Stimulated activated memory B cell treated with anti-CD40 and anti-IgM and Interleukin-4, amounts not matched to agents 10 μg/mL and 1 μg/mL and 100 μg/mL, for 72 hours (primary cell): ENCODE measurements around the gene CAMKMT.
"Not testable (repeated sequence)": the region's sequence is repeated elsewhere in the genome, so short reads cannot be mapped to it uniquely, and the experiment has no call there.

ENCODE experiments used
- ATAC-seq: fragments of 150-1000 bp; cut with Tn5 transposase; 2 replicates; pipeline ENCODE4 v1.10.0; 2021
- H3K27ac Mint-ChIP-seq: one replicate; pipeline ENCODE4 v1.8.0; 2022; ENCODE audit warnings: mild to moderate bottlenecking, mixed read lengths
- H3K27me3 Mint-ChIP-seq: one replicate; pipeline ENCODE4 v1.8.0; 2022; ENCODE audit warnings: mixed read lengths
- H3K36me3 Mint-ChIP-seq: one replicate; pipeline ENCODE4 v1.8.0; 2022; ENCODE audit warnings: mixed read lengths
- H3K4me1 Mint-ChIP-seq: one replicate; pipeline ENCODE4 v1.8.0; 2022; ENCODE audit warnings: mixed read lengths
- H3K4me3 Mint-ChIP-seq: one replicate; pipeline ENCODE4 v1.8.0; 2022; ENCODE audit warnings: mild to moderate bottlenecking, moderate library complexity, mixed read lengths
- H3K9me3 Mint-ChIP-seq: one replicate; pipeline ENCODE4 v1.8.0; 2022; ENCODE audit warnings: mixed read lengths

Gene CAMKMT

DNA sequence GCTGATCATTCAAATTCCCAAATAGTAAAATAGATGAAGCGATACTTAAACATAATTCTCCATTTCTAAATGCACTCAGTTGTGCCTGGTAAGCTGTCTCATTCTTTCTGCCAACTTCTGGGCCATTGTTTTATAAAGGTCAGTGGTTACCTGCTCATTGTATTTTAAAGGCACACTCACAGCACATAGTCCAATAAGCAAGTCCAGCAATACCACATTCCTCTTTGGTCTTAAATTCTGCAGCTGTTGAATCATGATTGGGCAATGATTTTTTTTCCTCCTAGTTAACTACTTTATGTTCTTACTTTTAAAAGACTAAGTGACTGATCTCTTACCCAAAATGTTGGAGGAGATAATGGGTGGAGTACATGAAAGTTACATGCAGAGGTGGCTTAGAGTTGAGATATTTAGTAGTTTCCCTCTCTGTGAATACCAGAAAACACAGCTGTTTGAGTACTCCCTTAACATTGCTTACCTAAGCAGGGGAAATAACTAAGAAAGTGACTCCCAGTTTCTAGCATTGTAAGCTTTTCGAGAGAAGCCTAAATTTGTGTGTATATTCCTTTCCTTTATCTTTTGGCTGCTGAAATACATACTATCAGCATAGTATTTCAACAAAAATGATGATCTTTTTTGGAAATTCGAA, 220.7 kb downstream of the CAMKMT start:
- Mint-ChIP-seq H3K4me3 (no peak overlapping the region), H3K27me3 (no peaks in the 10 kb centered on the region), H3K36me3 (no peaks in the 10 kb centered on the region), H3K4me1 (peaks cover 23% of the 10 kb centered on the region), H3K9me3 (no peaks in the 10 kb centered on the region), H3K27ac (no peak overlapping the region)
- no peak for ATAC-seq

- ATAC-seq, H3K4me3 Mint-ChIP-seq, H3K27me3 Mint-ChIP-seq, H3K27ac Mint-ChIP-seq, H3K36me3 Mint-ChIP-seq, H3K9me3 Mint-ChIP-seq: not testable (repeated sequence)
- H3K4me1 Mint-ChIP-seq = peaks cover 17% of the 10 kb centered on the region
Observed at GRCh38 chr2:44595615-44596014, 233.9 kb downstream of the CAMKMT start.

DNA sequence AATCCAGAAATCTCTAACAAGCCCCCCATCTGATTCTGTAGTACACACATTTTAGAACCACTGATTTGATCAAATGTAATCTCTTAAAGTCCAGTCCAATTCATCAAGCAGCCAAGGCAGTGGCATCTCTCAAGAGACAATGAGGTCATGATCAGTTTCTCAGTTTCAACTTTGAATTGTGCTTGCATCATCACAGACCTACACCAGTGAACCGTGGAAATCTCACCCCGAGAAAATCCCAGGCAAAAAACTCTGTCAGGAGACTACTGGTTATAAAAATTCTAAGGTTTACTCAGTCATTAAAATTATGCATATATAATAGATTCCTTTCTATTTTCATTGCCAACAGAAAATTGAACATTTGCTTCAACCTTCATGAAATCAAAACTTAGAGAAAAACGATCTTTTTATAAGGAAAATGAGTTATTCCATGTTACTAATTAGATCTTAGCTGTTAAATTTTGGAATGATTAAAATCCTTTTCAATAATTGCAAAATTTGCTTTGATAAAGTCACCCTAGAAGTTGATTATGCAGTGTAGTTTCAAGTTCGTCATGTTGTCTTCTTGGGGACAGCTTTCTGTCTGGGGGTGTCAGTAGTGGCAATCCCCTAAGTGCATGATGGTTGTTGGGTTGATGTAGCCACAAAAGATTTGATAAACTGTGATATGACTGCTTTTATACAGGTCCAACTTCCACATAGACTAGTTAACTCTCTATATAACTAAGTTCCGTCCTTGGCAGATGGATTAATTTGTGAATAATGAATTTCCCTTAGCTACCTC, 235.0 kb downstream of the CAMKMT start:
- H3K9me3 Mint-ChIP-seq = no peaks in the 10 kb centered on the region
- H3K4me3 Mint-ChIP-seq = no peak overlapping the region
- H3K27me3 Mint-ChIP-seq = no peaks in the 10 kb centered on the region
- no peaks in the 10 kb centered on the region for H3K36me3 Mint-ChIP-seq
- H3K27ac Mint-ChIP-seq = peak overlapping the region; percentile 32
- H3K4me1 Mint-ChIP-seq = peaks cover 17% of the 10 kb centered on the region
- peak; percentile 76 for ATAC-seq

GRCh38 chr2:44598330-44599119, 236.8 kb downstream of the CAMKMT start:
- Mint-ChIP-seq H3K27ac (no peak overlapping the region), H3K27me3 (no peaks in the 10 kb centered on the region), H3K4me3 (no peak overlapping the region), H3K4me1 (peaks cover 13% of the 10 kb centered on the region), H3K9me3 (peaks cover 2% of the 10 kb centered on the region), H3K36me3 (peaks cover 7% of the 10 kb centered on the region)
- no peak for ATAC-seq

- no peak for ATAC-seq
- H3K27ac Mint-ChIP-seq = no peak overlapping the region
- H3K36me3 Mint-ChIP-seq = peaks cover 7% of the 10 kb centered on the region
- H3K4me1 Mint-ChIP-seq = peaks cover 7% of the 10 kb centered on the region
- no peak overlapping the region for H3K4me3 Mint-ChIP-seq
- H3K9me3 Mint-ChIP-seq = peaks cover 2% of the 10 kb centered on the region
- H3K27me3 Mint-ChIP-seq = no peaks in the 10 kb centered on the region
Observed at GRCh38 chr2:44599130-44599529, 237.4 kb downstream of the CAMKMT start.

DNA sequence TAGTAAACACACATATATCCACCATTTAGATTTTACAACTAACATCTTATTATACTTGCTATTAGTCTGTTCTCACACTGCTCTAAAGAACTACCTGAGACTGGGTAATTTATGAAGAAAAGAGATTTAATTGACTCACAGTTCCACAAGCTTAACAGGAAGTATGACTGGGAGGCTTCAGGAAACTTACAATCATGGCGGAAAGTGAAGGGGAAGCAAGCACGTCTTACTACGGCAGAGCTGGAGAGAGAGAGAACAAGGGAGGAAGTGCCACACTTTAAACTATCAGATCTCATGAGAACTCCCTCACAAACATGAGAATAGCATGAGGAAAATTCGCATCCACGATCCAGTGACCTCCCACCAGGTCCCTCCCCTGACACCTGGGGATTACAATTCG, 240.7 kb downstream of the CAMKMT start:
- no peak for ATAC-seq
- Mint-ChIP-seq H3K27me3 (no peaks in the 10 kb centered on the region), H3K4me1 (no peaks in the 10 kb centered on the region), H3K4me3 (no peak overlapping the region), H3K27ac (no peak overlapping the region), H3K9me3 (peaks cover 2% of the 10 kb centered on the region), H3K36me3 (peaks cover 7% of the 10 kb centered on the region)

DNA sequence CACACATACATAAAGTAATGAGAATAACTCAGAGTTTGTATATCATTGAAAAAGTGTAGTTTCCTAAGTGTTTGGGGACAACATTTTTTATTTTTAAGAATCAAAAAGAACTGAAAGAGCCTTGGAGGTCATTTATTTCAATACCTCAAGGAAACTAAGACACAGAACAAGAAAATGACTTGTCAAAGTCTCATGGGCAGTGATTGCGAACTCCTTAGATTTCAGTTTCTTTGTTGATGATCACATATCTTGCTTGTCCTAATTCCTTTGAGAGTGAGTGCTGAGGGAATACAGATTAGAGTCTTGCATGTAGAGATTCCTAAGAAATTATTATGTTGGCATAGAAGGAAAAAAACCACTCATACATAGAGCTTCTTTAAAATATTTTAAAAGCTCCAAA, 243.8 kb downstream of the CAMKMT start:
- Mint-ChIP-seq H3K27ac (no peak overlapping the region), H3K36me3 (peaks cover 7% of the 10 kb centered on the region), H3K9me3 (peaks cover 2% of the 10 kb centered on the region), H3K27me3 (no peaks in the 10 kb centered on the region), H3K4me3 (no peak overlapping the region), H3K4me1 (no peaks in the 10 kb centered on the region)
- ATAC-seq = no peak

- no peaks in the 10 kb centered on the region for H3K36me3 Mint-ChIP-seq
- H3K27me3 Mint-ChIP-seq = no peaks in the 10 kb centered on the region
- H3K9me3 Mint-ChIP-seq = no peaks in the 10 kb centered on the region
- H3K4me1 Mint-ChIP-seq = peaks cover 19% of the 10 kb centered on the region
- no peak overlapping the region for H3K4me3 Mint-ChIP-seq
- no peak overlapping the region for H3K27ac Mint-ChIP-seq
- ATAC-seq = no peak
Observed at GRCh38 chr2:44612276-44612675, 250.5 kb downstream of the CAMKMT start.

DNA sequence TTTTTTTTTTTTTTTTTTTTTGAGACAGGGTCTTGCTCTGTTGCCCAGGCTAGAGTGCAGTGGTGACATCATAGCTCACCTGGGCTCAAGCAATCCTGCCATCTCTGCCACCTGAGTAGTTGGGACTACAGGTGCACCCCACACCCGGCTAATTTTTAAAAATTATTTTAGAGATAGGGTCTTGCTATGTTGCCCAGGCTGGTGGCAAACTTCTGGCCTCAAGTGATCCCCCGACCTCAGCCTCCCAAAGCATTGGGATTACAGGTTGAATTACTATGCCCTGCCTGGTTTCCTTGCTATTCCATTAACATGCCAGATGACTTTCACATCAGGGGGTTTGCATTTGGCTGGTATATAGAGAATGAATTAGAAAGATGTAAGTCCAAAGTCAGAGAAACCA, 253.2 kb downstream of the CAMKMT start:
- H3K4me1 Mint-ChIP-seq = peaks cover 26% of the 10 kb centered on the region
- ATAC-seq = no peak
- no peak overlapping the region for H3K4me3 Mint-ChIP-seq
- no peak overlapping the region for H3K27ac Mint-ChIP-seq
- H3K36me3 Mint-ChIP-seq = no peaks in the 10 kb centered on the region
- no peaks in the 10 kb centered on the region for H3K27me3 Mint-ChIP-seq
- H3K9me3 Mint-ChIP-seq = no peaks in the 10 kb centered on the region

GRCh38 chr2:44615950-44616518, 254.3 kb downstream of the CAMKMT start:
- no peaks in the 10 kb centered on the region for H3K36me3 Mint-ChIP-seq
- H3K27ac Mint-ChIP-seq = no peak overlapping the region
- peaks cover 26% of the 10 kb centered on the region for H3K4me1 Mint-ChIP-seq
- no peaks in the 10 kb centered on the region for H3K27me3 Mint-ChIP-seq
- ATAC-seq = no peak
- no peak overlapping the region for H3K4me3 Mint-ChIP-seq
- H3K9me3 Mint-ChIP-seq = no peaks in the 10 kb centered on the region

- ATAC-seq = peak; percentile 86
- Mint-ChIP-seq H3K4me3 (no peak overlapping the region), H3K27me3 (no peaks in the 10 kb centered on the region), H3K36me3 (no peaks in the 10 kb centered on the region), H3K9me3 (peaks cover 2% of the 10 kb centered on the region), H3K27ac (no peak overlapping the region), H3K4me1 (peaks cover 32% of the 10 kb centered on the region)
Observed at GRCh38 chr2:44616667-44617155, 255.0 kb downstream of the CAMKMT start.

DNA sequence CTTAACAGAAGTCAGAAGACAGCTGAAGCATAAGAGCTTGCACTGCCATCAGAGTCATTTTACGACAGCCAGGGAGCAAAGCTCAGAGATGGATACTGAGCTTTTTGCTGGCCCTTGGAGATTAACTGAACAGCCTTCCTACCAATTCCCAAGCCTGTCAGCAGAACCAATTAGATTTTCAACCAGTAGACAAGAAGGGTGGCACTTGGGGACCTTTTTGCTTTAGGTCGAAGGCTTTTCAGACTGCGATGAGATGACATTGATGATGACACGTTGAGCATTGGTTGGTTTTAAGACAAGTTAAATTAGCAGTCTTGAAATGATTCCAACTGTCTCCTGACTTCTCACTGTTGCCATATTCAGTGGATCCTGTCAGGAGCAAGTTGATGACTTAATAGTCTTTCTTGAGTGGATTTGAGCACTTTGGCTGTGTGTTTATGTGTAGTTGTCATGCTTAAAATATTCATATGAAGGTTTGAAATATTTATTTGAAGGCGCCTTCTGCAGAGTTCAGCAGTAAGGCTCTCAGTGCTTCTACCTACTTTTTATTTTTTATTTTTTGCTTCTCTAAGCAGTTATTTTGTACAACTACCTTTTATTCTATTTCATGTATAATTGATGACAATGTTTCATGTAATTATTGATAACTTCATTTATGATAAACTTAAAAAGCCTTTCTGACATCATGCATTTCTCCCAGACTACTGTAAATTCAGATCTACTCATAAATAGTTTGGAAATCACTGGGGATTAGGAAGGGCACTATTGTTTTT, 256.7 kb downstream of the CAMKMT start:
- no peak for ATAC-seq
- Mint-ChIP-seq H3K9me3 (peaks cover 4% of the 10 kb centered on the region), H3K36me3 (no peaks in the 10 kb centered on the region), H3K27me3 (no peaks in the 10 kb centered on the region), H3K4me3 (no peak overlapping the region), H3K27ac (no peak overlapping the region), H3K4me1 (peaks cover 27% of the 10 kb centered on the region)

DNA sequence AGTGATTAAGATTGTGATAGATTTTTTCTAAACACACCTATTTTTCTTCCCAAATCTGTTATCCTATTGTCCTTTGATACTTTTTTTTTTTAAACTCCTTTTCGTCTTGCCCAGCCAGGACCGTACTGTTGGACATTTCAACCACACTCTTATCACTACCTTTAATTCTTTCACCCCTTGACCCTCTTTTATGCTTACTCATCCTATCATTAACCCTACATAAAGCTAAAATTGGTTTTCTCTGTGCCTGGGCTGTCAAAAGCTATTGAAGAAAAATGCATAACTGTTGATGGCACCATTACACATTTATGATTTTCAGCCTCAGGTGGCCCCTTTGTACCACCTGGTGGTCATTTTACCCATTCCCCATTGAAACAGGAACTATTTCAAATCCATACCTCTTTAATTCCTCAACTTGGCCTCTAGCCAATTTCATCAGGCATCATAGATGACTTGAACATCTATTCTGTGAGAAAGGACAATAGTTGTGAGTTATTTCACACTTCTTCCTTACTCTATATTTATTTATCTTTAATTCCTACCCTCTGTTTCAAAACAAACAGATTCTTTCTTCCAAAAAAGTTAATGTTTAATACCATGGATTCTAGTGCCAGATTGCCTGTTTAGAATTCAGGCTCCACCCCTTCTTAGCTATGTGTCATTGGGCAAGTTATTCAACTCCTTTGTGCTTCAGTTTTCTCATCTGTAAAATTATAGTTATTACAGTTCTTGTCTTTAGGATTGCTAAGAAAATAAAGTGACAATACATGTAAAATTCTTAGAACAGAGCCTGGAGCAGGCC, 258.6 kb downstream of the CAMKMT start:
- no peaks in the 10 kb centered on the region for H3K36me3 Mint-ChIP-seq
- no peak overlapping the region for H3K4me3 Mint-ChIP-seq
- H3K27me3 Mint-ChIP-seq = no peaks in the 10 kb centered on the region
- no peak overlapping the region for H3K27ac Mint-ChIP-seq
- peaks cover 4% of the 10 kb centered on the region for H3K9me3 Mint-ChIP-seq
- H3K4me1 Mint-ChIP-seq = peaks cover 14% of the 10 kb centered on the region
- no peak for ATAC-seq
